Muscle of back (tissue), 11 donors: ENCODE measurements around the gene PPA1. TPM values are rescaled to one million over a fixed set of nuclear protein-coding genes. Genes with fewer than 3 reads are reported as not detected.
"Not testable (repeated sequence)": the region's sequence is repeated elsewhere in the genome, so short reads cannot be mapped to it uniquely, and the experiment has no call there.

Experiments
- DNase-seq, 3 donors: peaks; one replicate each; pipeline versions ENCODE4 v3.0.0 to v3.0.0-alpha.2; 2013
- polyA plus RNA-seq, 10 donors: library from polyadenylated mRNA; unstranded; fragments of 120-200 nt; gene quantifications; one replicate each; pipeline ENCODE4 v1.2.1, GENCODE V29; 2013; ENCODE audit not compliant: insufficient read length in 10 of 10

The PPA1 gene
- polyA plus RNA-seq, 10 donors: 77.7 to 112 (median 84.3) TPM

DNA sequence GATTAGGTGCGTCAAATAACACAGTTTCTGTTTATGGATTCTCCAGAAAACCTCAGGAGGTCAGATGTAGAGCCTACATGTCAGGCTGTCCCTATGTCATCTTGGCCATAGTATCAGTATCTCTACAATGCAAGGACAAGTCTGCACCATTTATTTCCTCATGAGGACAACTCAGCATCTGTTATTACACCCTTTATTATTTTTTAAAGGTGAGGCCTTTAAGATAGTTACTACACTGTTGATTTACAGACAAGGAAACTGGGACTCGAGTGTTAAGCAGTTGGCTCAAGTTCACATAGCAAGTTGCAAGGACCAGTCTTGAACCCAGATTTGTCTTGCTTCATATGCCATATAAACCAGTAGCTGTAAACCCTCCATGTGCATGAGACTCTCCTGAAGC, 23.2 kb upstream of the PPA1 start:
- no peak for DNase-seq

GRCh38 chr10:70255329-70256299, 22.4 kb upstream of the PPA1 start:
- DNase-seq: peak in 1 of 3 donors; percentile 57

- no peak for DNase-seq
These were observed 21.6 kb upstream of the PPA1 start for GRCh38 chr10:70254778-70255328.

DNA sequence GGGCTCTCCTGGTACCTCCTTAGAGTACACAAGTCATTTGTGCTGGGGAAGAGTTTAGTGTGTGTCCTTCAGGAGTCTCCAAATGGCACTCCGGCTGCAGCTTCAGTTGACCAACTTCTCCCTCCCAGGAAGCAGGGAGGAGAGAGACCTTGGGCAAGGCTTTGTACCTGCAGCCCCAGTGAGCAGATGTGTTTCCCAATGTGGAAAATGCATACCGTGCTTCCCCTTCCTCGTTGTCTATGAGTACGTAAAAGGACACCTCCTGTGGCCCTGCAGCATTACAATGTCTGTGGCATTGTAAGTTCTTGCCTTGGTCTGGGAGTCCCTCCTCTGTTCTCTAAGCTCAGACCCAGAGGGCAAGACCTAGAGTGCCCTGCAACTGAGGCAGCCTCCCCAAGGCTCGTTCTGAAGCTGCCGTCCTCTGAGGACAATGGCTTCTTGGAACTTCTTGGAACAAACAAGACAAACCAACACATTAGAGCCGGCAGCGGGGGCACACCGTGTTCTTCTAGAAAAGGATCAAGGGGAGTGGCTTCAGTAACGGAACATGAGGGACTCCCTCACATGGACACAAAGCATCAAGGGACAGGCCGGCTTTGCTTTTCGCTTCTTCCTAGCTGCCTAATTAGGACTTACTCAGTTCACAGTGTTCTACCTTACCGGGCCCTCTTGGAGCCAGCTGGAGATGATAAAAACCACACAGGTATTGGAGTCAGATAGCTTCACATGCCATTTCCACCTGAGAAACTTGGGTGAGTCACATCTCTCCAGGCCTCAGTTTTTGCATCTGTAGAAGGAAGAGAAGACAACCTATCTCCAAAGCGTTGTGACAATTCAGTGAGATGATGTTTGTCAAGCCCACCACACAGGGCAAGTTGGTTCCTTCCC, 20.9 kb upstream of the PPA1 start:
- no peak for DNase-seq

- DNase-seq: no peak
These were observed 17.9 kb upstream of the PPA1 start for GRCh38 chr10:70250961-70251680.

DNA sequence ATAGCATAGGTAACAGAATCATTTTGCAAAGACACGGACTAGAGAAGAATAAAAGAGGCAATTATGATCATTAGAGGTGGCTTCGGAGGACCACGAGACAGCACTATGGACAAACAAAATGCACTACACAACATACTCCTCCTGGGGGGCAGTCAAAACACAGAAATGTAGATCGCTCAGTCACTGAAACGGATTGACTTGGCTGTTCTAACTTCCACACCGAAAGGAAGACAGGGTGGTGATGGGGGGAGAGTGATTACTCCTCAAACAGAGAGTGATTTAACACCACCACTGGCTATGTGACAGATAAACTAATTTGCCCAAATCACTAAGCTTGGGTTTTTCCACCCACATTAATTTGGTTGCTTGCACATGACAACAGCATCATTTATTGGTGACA, 14.1 kb upstream of the PPA1 start:
- DNase-seq: no peak

DNA sequence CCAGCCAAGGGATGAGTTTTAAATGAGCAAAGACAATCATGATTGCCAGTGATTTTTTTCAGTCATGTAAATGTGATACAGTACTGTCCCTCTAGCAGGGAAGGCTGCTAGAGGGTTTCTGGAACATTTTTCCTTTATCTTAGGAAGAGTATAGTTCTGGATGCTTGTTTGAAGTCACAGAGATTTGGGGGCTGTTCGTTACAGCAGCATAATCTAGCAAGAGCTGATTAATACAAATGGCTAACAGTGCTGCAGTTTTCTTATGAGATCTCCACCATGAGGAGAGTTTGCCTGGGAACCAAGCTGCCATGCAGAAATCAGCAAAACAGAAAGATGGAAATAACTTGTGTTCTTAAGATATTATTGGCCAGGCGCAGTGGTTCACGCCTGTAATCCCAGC, 7.9 kb upstream of the PPA1 start:
- no peak for DNase-seq

- DNase-seq: not testable (repeated sequence)
These were observed 6.8 kb upstream of the PPA1 start for GRCh38 chr10:70239986-70240385.

DNA sequence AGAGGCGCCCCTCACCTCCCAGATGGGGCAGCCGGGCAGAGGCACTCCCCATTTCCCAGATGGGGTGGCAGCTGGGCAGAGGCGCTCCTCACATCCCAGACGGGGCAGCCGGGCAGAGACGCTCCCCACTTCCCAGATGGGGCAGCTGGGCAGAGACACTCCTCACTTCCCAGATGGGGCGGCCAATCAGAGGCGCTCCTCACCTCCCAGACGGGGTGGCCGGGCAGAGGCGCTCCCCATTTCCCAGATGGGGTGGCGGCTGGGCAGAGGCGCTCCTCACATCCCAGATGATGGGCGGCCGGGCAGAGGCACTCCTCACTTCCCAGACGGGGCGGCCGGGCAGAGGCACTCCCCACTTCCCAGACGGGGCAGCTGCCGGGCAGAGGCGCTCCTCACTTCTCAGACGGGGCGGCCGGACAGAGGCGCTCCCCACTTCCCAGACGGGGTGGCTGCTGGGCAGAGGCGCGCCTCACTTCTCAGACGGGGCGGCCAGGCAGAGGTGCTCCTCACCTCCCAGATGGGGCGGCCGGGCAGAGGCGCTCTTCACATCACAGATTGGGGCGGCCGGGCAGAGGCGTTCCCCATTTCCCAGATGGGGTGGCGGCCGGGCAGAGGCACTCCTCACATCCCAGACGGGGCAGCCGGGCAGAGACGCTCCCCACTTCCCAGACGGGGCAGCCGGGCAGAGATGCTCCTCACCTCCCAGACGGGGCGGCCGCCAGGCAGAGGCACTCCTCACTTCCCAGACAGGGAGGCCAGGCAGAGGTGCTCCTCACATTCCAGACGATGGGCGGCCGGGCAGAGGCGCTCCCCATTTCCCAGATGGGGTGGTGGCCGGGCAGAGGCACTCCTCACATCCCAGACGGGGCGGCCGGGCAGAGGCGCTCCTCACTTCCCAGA, 6.1 kb upstream of the PPA1 start:
- not testable (repeated sequence) for DNase-seq

GRCh38 chr10:70237958-70238536, 4.8 kb upstream of the PPA1 start:
- not testable (repeated sequence) for DNase-seq

DNA sequence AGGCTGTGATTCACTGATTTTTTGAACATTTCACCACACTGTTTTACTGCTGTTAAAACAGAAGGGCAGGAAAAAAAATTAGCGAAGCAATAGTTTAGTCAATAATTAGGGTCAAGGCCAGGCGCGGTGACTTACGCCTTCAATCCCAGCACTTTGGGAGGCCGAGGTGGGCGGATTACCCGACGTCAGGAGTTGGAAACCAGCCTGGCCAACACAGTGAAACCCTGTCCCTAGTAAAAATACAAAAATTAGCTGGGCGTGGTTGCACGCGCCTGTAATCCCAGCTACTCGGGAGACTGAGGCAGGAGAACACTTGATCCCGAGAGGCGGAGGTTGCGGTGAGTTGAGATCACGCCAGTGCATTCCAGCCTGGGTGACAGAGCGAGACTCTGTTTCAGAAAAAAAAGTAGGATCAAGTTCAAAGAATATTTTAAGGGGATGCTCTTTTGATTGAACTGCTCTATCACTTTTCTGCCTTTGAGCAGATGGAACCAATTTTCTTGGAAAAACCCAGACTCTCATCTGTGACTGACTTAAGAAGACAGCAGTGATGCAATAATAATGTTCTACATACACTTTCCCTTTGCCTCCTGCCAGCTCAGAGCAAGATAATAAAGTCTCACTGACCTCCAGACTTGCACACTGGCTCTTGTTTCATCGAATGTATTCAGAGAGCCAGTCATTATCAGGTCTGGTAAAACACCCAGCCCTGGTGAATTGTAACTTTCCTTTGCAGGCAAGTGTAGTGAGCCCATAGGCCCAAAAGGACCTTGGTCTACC, 1.6 kb upstream of the PPA1 start:
- DNase-seq: peak; percentile 38 to 59 (median 59)

- DNase-seq: no peak
These were observed 691 bp upstream of the PPA1 start for GRCh38 chr10:70233939-70234300.

- no peak for DNase-seq
These were observed 445 bp downstream of the PPA1 start for GRCh38 chr10:70232859-70233108.

- peak in 2 of 3 donors; percentile 30 to 67 for DNase-seq
These were observed 922 bp downstream of the PPA1 start for GRCh38 chr10:70232155-70232858.

- DNase-seq: no peak
These were observed 4.7 kb downstream of the PPA1 start for GRCh38 chr10:70228491-70228890.

GRCh38 chr10:70227548-70228320, 5.5 kb downstream of the PPA1 start:
- no peak for DNase-seq

GRCh38 chr10:70223728-70224127, 9.5 kb downstream of the PPA1 start:
- no peak for DNase-seq

DNA sequence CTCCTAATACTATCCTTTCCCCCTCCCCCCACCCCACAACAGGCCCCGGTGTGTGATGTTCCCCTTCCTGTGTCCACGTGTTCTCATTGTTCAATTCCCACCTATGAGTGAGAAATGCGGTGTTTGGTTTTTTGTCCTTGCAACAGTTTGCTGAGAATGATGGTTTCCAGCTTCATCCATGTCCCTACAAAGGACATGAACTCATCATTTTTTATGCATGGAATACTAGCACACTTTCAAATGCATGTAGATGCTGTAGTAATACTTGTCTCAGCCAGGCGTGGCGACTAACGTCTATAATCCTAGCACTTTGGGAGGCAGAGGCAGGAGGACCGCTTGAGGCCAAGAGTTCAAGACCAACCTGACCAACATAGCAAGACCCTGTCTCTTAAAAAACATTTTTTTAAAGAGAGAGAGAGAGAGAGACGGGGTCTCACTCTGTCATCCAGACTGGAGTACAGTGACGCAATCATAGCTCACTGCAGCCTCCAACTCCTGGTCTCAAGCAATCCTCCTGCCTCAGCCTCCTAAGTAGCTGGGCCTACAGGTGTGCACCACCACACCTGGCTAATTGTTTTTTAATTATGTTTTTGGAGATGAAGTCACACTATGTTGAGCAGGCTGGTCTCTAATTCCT, 10.3 kb downstream of the PPA1 start:
- DNase-seq: not testable (repeated sequence)
